ENCODE data around the gene IDE. TPM values are rescaled to one million over a fixed set of nuclear protein-coding genes. Genes with fewer than 3 reads are reported as not detected.

Gene IDE
- polyA plus RNA-seq, 3 donors = 10.7 to 21.8 (median 15.6) TPM

GRCh38 chr10:92573091-92573797 is 649 bp downstream of the IDE start:
- H3K4me1 Mint-ChIP-seq = peaks cover 50% of the 10 kb centered on the region
- Histone ChIP-seq H2AFZ (ENCODE audit: insufficient read depth, low read depth, low read length, poor library complexity, severe bottlenecking) (peak overlapping the region; percentile 99), H3K79me2 (ENCODE audit: insufficient read depth, low read length) (peaks cover 45% of the 10 kb centered on the region)

More at GRCh38 chr10:92573091-92573797, 649 bp downstream of the IDE start:
- Histone ChIP-seq H3K27me3 (ENCODE audit: control insufficient read depth in 2 of 2, insufficient read depth in 2 of 2, low read length in 2 of 2) (no peaks in the 10 kb centered on the region), H3K4me3 (replicated peaks in 1 of 3; ENCODE audit: low read depth in 2 of 3, low read length in 3 of 3) (peak overlapping the region; percentile 84 to 99 (median 92)), H4K20me1 (ENCODE audit: insufficient read depth, low read length) (peaks cover 9% of the 10 kb centered on the region), H3K36me3 (replicated peaks in 1 of 2; ENCODE audit: control insufficient read depth in 1 of 2, insufficient read depth in 2 of 2, low read length in 2 of 2) (peaks cover 0 to 10% of the 10 kb centered on the region in 2 donors), H3K4me1 (ENCODE audit: control insufficient read depth in 1 of 2, insufficient read depth in 2 of 2, low read length in 2 of 2) (peaks cover 33 to 37% of the 10 kb centered on the region in 2 donors), H3K9ac (ENCODE audit: insufficient read depth, low read length, poor library complexity, severe bottlenecking) (peak overlapping the region; percentile 95), H3K27ac (ENCODE audit: low read depth in 1 of 2, low read length in 2 of 2) (peak overlapping the region; percentile 91 to 97), H3K9me3 (replicated peaks in 1 of 2; ENCODE audit: control insufficient read depth in 1 of 2, insufficient read depth in 1 of 2, low read length in 2 of 2) (no peaks in the 10 kb centered on the region), H3K4me2 (replicated peaks; ENCODE audit: extremely low read depth, low read length, poor library complexity, severe bottlenecking) (peak overlapping the region; percentile 91)
- peak in 1 of 3 donors; percentile 21 for DNase-seq
- H3K36me3 Mint-ChIP-seq = peaks cover 15 to 17% of the 10 kb centered on the region in 2 donors
- H3K27ac Mint-ChIP-seq = peak overlapping the region; percentile 33 to 86 (median 60)
- under 1% methylated on average over 51 of the region's 56 CpGs for WGBS (ENCODE audit: insufficient coverage)
- intact Hi-C loops (cut with micrococcal nuclease) = no loop called here
- no peak for TF ChIP-seq CTCF (IDR thresholded peaks at IDR 0.05)
- peaks cover 0 to 5% (median 1%) of the 10 kb centered on the region in 3 donors for H3K27me3 Mint-ChIP-seq (ENCODE audit: low read depth in 3 of 3)
- no peaks in the 10 kb centered on the region for H3K9me3 Mint-ChIP-seq
- H3K4me3 Mint-ChIP-seq = peak overlapping the region; percentile 88 to 92

Data from CD14-positive monocyte (primary cell).